Dendritic cell treated with granulocyte-macrophage colony-stimulating factor and Interleukin-4, amounts not matched to agents 40 ng/mL and 50 ng/mL, for 4 days (primary cell): ENCODE measurements around the gene ENPEP.
"Not testable (repeated sequence)": the region's sequence is repeated elsewhere in the genome, so short reads cannot be mapped to it uniquely, and the experiment has no call there.

ENCODE experiments used
- H3K27ac Mint-ChIP-seq: one replicate; pipeline ENCODE4 v1.8.0; 2022; ENCODE audit warnings: mild to moderate bottlenecking, mixed read lengths
- H3K27me3 Mint-ChIP-seq: one replicate; pipeline ENCODE4 v1.8.0; 2022; ENCODE audit warnings: mild to moderate bottlenecking, mixed read lengths
- H3K36me3 Mint-ChIP-seq: one replicate; pipeline ENCODE4 v1.8.0; 2022; ENCODE audit warnings: low read depth, mixed read lengths
- H3K4me1 Mint-ChIP-seq: one replicate; pipeline ENCODE4 v1.8.0; 2022; ENCODE audit warnings: low read depth, mixed read lengths
- H3K4me3 Mint-ChIP-seq: one replicate; pipeline ENCODE4 v1.8.0; 2022; ENCODE audit warnings: mild to moderate bottlenecking, moderate library complexity, mixed read lengths
- H3K9me3 Mint-ChIP-seq: one replicate; pipeline ENCODE4 v1.8.0; 2022; ENCODE audit warnings: mixed read lengths
- intact Hi-C: fragments of 100-400 bp; cut with micrococcal nuclease; formaldehyde crosslinking; loops from one replicate; pipeline ENCODE4 v1.15.0; 2022

ENPEP gene

DNA sequence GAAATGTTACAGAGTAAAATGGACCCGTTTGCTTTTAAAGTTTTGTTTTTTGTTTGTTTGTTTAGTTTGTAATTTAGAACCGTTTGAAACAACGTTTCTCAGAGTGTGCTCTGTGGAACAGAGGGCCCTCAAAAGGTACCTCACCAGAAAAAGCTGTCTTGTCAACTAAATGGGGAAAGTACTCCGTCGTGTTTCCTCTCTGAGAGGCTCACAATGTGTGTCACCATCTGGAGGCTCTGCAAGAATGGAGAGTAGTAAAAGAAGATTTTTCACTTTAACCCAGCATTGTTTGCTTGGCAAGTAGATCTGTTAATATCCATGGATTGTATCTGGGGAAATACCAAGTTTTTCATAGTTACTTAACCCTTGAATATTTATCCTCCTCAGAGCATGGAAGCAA, 1.5 kb upstream of the ENPEP start:
- intact Hi-C loops, result no loop called here
- H3K36me3 Mint-ChIP-seq, result no peaks in the 10 kb centered on the region
- H3K9me3 Mint-ChIP-seq, result peaks cover 5% of the 10 kb centered on the region
- H3K4me3 Mint-ChIP-seq, result no peak overlapping the region
- peaks cover 27% of the 10 kb centered on the region for H3K27me3 Mint-ChIP-seq
- H3K27ac Mint-ChIP-seq, result no peak overlapping the region
- no peaks in the 10 kb centered on the region for H3K4me1 Mint-ChIP-seq

DNA sequence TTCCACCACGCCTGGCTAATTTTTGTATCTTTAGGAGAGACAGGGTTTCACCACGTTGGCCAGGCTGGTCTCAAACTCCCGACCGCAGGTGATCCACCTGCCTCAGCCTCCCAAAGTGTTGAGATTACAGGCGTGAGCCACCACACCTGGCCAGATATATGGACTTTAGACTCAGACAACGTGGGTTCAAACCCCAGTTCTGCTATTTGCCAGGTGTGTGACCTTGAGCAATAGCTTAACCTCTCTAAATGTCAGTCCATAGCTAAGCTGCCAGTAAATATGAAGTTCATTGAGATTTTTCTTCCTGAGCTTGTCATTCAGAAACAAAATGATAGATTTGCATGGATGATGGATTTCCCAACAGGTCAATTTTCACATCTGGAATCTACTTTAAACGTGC, 875 bp upstream of the ENPEP start:
- H3K4me1 Mint-ChIP-seq, H3K4me3 Mint-ChIP-seq, H3K9me3 Mint-ChIP-seq, H3K27ac Mint-ChIP-seq, H3K36me3 Mint-ChIP-seq, intact Hi-C loops: not testable (repeated sequence)
- peaks cover 27% of the 10 kb centered on the region for H3K27me3 Mint-ChIP-seq

DNA sequence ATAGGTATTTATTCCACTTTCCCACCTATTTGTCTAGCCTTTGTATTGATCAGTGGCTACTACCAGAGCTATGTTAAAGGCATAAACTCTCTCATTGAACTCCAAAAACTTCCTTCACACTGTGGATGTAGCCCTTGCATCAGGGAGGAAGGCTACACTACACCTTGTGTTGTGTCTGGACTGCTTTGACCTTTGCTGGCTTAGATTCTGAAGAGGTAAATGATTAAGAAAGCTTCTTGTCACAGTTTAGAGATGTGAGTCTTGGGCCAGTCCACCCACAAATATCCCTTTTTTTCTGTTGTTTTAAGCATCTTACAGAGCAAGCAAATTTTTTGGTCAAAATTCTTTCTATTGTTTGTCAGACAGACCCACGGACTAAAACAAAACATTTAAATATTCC, 1.9 kb downstream of the ENPEP start:
- H3K4me1 Mint-ChIP-seq, result no peaks in the 10 kb centered on the region
- no peak overlapping the region for H3K27ac Mint-ChIP-seq
- no peak overlapping the region for H3K4me3 Mint-ChIP-seq
- H3K27me3 Mint-ChIP-seq, result peaks cover 41% of the 10 kb centered on the region
- intact Hi-C loops, result no loop called here
- no peaks in the 10 kb centered on the region for H3K9me3 Mint-ChIP-seq
- no peaks in the 10 kb centered on the region for H3K36me3 Mint-ChIP-seq

DNA sequence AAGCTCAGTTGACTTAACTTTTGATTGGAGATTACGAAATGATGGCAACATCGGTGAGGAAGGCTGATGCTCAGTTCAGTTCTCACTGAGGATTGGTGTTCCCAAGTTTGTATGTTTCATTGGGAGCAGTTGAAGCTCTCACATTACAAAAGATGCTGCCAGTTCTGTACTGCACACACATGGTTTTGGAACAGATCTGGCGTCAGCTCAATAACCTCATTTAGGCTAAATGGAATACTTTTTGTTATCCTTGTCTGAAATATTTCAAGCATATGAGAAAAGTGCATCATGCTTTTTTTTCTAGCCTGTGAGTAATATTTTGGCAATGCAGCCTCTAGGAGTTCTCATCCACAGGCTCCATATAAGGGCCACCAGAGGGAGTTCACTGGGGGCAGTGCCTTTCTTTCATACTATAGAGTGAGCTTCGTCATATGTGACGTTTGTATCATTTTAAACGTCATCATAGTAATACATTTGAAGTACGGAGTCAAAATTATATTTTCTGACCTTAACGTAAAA, 4.1 kb downstream of the ENPEP start:
- Mint-ChIP-seq H3K27me3 (peaks cover 50% of the 10 kb centered on the region), H3K4me3 (no peak overlapping the region), H3K27ac (no peak overlapping the region), H3K36me3 (no peaks in the 10 kb centered on the region), H3K9me3 (no peaks in the 10 kb centered on the region), H3K4me1 (peaks cover 12% of the 10 kb centered on the region)
- intact Hi-C loops, result no loop called here

DNA sequence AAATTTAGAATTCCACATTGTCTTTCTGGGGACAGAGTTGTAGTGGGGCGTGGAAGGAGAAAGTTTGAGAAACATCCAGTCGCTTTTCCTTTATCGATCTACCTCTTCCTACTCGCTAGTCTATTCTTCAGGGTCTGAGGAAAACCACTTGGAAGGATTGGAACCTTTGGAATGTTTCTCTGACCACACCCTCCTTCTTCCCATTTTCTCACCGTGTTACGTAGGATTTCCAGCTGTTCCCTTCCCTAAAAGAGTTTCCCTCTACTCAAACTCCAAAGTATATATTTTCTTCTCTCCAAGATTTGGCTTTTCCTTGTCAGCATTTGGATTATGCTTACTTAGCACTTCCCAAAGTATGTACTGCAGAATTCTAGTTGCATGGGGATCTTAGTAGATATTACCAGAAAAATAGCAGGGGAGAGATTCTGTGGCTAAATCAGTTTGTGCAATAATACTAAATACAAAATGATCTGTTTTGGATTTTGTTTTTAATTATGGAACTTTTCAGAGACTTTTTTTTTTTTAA, 4.9 kb downstream of the ENPEP start:
- intact Hi-C loops, result no loop called here
- H3K4me1 Mint-ChIP-seq, result peaks cover 13% of the 10 kb centered on the region

DNA sequence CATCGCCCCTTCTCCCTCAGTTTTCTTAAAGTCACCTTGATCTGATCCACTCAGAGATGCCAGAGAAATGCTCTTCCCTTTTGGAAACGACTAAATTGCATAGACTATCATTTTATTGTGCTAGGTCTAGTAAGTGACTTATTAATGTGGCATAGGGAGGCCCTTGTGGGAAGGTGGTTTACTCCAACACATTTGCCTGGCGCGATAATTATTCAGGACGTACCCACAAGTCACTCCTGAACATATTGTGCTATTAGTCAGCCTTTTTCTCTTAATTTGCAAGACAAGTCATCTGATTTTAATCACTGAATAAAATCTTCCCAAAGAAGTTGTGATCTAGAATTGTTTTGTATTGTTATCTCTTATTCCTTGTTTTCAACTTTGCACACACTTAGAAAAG, 7.6 kb downstream of the ENPEP start:
- H3K9me3 Mint-ChIP-seq, result no peaks in the 10 kb centered on the region
- intact Hi-C loops, result no loop called here

More for the DNA sequence above, 4.9 kb downstream of the ENPEP start:
- Mint-ChIP-seq H3K27me3 (peaks cover 52% of the 10 kb centered on the region), H3K27ac (no peak overlapping the region), H3K4me3 (no peak overlapping the region), H3K36me3 (no peaks in the 10 kb centered on the region), H3K9me3 (no peaks in the 10 kb centered on the region)

DNA sequence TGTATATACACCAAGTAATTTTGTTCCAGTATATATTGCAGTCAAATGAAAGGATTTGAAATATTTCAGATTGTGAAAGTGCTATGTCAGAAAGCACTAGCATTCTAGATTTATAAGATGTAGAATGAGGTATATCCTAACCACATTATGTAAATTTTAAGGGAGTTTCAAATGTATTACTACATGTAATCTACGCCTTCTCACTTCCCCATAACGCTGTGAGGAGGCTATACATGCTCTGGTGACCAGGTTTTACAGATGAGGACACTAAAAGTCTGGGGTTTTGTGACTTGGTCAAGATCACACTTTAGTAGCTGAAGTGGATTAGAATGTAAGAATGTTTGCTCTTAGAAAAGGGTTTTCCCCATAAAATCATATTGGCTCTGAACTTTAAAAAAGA, 8.1 kb downstream of the ENPEP start:
- H3K36me3 Mint-ChIP-seq, result no peaks in the 10 kb centered on the region
- no peak overlapping the region for H3K4me3 Mint-ChIP-seq
- peaks cover 13% of the 10 kb centered on the region for H3K4me1 Mint-ChIP-seq
- intact Hi-C loops, result no loop called here
- H3K9me3 Mint-ChIP-seq, result no peaks in the 10 kb centered on the region
- no peak overlapping the region for H3K27ac Mint-ChIP-seq
- peaks cover 49% of the 10 kb centered on the region for H3K27me3 Mint-ChIP-seq

More for the DNA sequence above, 7.6 kb downstream of the ENPEP start:
- no peak overlapping the region for H3K27ac Mint-ChIP-seq
- peaks cover 49% of the 10 kb centered on the region for H3K27me3 Mint-ChIP-seq
- H3K4me1 Mint-ChIP-seq, result peaks cover 13% of the 10 kb centered on the region
- no peak overlapping the region for H3K4me3 Mint-ChIP-seq
- H3K36me3 Mint-ChIP-seq, result no peaks in the 10 kb centered on the region

DNA sequence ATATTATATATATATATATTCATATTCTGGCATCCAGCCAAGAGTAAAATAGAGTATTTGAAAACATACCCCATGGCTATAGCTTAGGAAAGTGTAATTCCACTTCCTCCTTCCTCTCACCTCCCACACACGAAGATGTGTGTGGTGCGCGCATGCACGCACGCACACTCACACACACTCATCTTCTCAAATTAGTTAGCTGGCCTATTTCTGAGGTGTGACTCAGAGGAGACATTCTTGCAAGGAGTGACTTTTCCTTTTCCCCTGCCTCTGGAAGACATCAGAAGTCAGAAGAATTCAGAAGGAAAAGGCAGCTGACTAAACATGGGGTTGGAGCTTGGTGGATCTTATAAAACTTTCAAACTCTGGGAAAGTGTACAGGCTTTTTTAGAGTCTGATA, 8.8 kb downstream of the ENPEP start:
- Mint-ChIP-seq H3K4me3 (no peak overlapping the region), H3K36me3 (no peaks in the 10 kb centered on the region), H3K9me3 (no peaks in the 10 kb centered on the region), H3K27me3 (peaks cover 49% of the 10 kb centered on the region), H3K27ac (no peak overlapping the region), H3K4me1 (peaks cover 13% of the 10 kb centered on the region)
- intact Hi-C loops, result no loop called here

DNA sequence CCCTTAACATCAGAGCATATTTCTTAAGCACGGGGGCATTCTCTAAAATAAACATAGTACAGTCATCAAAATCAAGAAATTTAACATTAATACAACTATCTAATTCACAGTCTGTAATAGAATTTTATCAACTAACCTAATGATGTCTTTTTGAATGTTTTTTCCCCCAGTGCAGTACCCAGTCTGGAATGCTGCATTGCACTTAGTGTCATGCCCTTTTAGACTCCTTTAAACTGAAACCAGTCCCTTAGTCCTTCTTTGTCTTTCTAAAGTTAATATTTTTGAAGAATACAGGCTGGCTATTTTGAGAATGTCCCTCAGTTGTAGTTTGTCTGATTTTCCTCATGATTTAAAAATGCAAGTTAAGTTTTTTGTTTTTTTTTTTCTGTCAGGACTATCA, 9.5 kb downstream of the ENPEP start:
- Mint-ChIP-seq H3K4me3 (no peak overlapping the region), H3K9me3 (no peaks in the 10 kb centered on the region), H3K27ac (no peak overlapping the region), H3K27me3 (peaks cover 47% of the 10 kb centered on the region), H3K4me1 (peaks cover 19% of the 10 kb centered on the region), H3K36me3 (no peaks in the 10 kb centered on the region)
- intact Hi-C loops, result no loop called here

DNA sequence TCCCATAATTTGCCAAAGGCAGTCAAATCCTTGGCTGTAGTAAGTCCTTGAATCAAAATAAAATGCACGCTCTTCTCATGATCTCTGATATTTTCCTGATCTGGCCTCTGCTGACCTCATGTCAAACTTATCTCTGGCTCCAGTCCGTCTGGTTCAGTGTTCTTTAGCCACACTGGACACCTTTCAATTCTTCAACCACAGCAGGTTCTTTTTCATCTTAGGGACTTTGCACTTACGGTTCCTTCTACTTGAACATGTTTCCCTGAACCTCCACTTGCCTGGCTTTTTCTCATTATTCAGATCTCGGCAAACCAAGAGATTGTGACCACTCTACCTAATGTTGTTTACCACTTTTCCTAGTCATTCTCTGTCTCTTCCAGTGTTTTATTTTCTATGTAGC, 10.3 kb downstream of the ENPEP start:
- intact Hi-C loops, result no loop called here
- Mint-ChIP-seq H3K4me1 (peaks cover 20% of the 10 kb centered on the region), H3K27ac (no peak overlapping the region), H3K27me3 (peaks cover 44% of the 10 kb centered on the region), H3K9me3 (no peaks in the 10 kb centered on the region), H3K36me3 (no peaks in the 10 kb centered on the region), H3K4me3 (no peak overlapping the region)

DNA sequence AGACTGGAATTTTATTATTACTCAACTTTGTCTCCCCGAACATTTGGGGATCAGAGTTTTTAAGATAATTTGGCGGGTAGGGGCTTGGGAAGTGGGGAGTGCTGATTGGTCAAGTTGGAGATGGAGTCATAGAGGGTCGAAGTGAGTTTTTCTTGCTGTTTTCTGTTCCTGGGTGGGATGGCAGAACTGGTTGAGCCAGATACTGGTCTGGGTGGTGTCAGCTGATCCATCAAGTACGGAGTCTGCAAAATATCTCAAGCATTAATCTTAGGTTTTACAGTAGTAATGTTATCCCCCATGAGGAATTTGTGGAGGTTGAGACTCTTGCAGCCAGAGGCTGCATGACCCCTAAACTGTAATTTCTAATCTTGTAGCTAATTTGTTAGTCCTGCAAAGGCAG, 10.9 kb downstream of the ENPEP start:
- Mint-ChIP-seq H3K4me1 (peaks cover 20% of the 10 kb centered on the region), H3K27me3 (peaks cover 40% of the 10 kb centered on the region)
- intact Hi-C loops, H3K27ac Mint-ChIP-seq, H3K36me3 Mint-ChIP-seq, H3K9me3 Mint-ChIP-seq, H3K4me3 Mint-ChIP-seq: not testable (repeated sequence)

DNA sequence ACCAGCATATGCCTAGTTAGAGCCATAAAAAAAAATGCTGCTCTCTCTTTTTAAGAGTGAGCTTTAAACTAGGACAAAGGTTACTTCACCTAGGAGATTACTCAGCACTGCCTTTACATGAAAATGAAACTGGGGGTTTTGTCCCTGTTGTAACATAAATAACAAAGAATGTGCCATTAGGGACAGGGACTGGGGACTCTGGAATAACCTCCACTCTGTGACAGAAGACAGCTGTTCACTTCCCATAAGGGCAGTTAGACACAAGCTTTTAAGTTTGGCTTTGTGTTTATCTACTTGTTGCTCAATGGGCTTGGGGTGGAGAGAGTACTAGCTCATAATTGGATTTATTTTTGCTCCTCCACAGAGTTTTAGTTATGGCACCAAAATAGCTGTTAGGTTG, 11.9 kb downstream of the ENPEP start:
- Mint-ChIP-seq H3K27me3 (peaks cover 30% of the 10 kb centered on the region), H3K36me3 (no peaks in the 10 kb centered on the region), H3K9me3 (no peaks in the 10 kb centered on the region), H3K27ac (no peak overlapping the region), H3K4me1 (peaks cover 27% of the 10 kb centered on the region), H3K4me3 (no peak overlapping the region)
- intact Hi-C loops, result no loop called here

DNA sequence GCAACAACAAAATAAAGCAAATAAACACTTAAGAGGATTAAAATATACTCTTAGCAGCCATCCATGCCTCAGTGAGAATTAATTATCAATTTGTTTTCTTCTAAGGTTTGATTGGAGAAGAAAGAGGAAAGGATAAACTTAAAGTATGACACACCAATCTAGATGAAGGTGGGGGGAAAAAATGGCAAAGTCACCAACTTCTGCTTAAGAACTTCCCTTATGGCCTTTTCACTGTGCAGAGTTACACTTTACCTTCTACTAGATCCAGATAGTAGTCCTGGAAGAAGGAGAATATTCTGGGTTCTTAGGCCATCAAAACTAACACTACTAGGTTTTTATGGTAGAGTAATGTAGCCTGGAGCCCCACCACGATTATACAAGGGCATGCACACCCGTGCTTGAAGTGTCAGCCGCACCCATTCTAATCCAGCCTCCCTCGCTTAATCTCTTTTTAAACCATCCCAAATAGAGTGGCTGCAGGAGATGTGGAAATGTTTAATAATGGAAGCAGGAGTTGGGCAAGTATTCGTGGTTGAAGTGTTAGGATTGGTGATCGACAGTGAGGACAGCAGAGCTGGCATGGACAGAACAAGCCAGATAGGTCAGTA, 14.1 kb downstream of the ENPEP start:
- H3K9me3 Mint-ChIP-seq, result no peaks in the 10 kb centered on the region
- H3K27ac Mint-ChIP-seq, result no peak overlapping the region
- intact Hi-C loops, result no loop called here
- H3K4me1 Mint-ChIP-seq, result peaks cover 24% of the 10 kb centered on the region
- H3K4me3 Mint-ChIP-seq, result no peak overlapping the region
- peaks cover 30% of the 10 kb centered on the region for H3K27me3 Mint-ChIP-seq
- no peaks in the 10 kb centered on the region for H3K36me3 Mint-ChIP-seq

DNA sequence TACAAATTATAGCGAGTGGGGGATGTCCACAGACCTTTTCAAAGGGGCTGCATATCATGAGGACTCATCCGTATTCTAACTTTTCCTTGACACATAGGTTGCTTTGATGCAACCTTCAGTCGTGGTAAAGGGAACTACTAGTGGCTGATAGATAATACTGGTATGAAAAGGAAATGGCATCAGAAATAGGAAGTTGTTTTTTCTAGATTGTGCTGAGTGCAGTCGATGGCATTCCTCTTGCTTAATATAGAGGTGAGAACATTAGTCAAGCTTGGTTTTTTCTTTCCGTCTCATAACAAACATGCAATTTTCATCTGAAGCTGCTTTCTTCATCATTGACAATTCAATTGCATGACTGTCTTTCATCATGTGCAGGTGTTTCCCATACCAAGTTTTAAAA, 16.6 kb downstream of the ENPEP start:
- intact Hi-C loops, result no loop called here
- H3K36me3 Mint-ChIP-seq, result no peaks in the 10 kb centered on the region
- H3K4me3 Mint-ChIP-seq, result no peak overlapping the region
- no peak overlapping the region for H3K27ac Mint-ChIP-seq
- no peaks in the 10 kb centered on the region for H3K9me3 Mint-ChIP-seq
- H3K4me1 Mint-ChIP-seq, result peaks cover 21% of the 10 kb centered on the region
- peaks cover 21% of the 10 kb centered on the region for H3K27me3 Mint-ChIP-seq

DNA sequence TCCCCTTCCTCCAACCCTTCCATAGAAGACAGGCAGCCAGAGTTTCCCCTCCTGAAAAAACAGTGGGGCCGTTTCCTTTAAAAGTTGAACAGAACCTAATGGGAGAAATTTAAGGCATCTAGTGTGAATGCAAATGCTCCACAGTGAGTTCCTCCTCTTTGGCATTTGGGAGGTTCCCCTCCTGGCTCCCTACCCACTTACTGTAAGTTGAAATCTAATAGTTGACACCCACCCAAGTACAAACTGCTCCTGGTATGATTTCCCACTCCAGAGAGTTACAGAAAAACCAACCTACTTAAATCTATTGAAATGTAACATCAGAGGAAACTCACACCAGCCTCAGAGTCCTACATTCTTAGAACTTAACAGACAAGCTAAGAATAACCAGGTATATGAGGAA, 17.6 kb downstream of the ENPEP start:
- Mint-ChIP-seq H3K27me3 (peaks cover 18% of the 10 kb centered on the region), H3K4me3 (no peak overlapping the region), H3K4me1 (peaks cover 21% of the 10 kb centered on the region), H3K27ac (no peak overlapping the region), H3K36me3 (no peaks in the 10 kb centered on the region), H3K9me3 (no peaks in the 10 kb centered on the region)
- intact Hi-C loops, result no loop called here
